Adipocyte (in vitro differentiated cells): ENCODE data around the gene WASL.
"Not testable (repeated sequence)": the region's sequence is repeated elsewhere in the genome, so short reads cannot be mapped to it uniquely, and the experiment has no call there.

ENCODE experiments used
- DNase-seq: peaks from one replicate; pipeline ENCODE4 v3.0.0-alpha.2; 2015; ENCODE audit warnings: low read depth
- H3K27me3 ChIP-seq: replicated peaks from 2 replicates; pipeline ENCODE4 v1.7.0; 2013; ENCODE audit warnings: mild to moderate bottlenecking, low read length, moderate library complexity; ENCODE audit not compliant: control insufficient read depth, insufficient read depth
- H3K36me3 ChIP-seq: 2 replicates; pipeline ENCODE4 v1.7.0; 2013; ENCODE audit warnings: low read length, mild to moderate bottlenecking, moderate library complexity; ENCODE audit not compliant: control insufficient read depth, insufficient read depth, severe bottlenecking
- H3K4me1 ChIP-seq: 2 replicates; pipeline ENCODE4 v1.7.0; 2013; ENCODE audit warnings: mild to moderate bottlenecking, low read length, moderate library complexity; ENCODE audit not compliant: control insufficient read depth, insufficient read depth
- H3K4me3 ChIP-seq: 2 replicates; pipeline ENCODE4 v1.7.0; 2013; ENCODE audit warnings: mild to moderate bottlenecking, low read length, moderate library complexity
- H3K9ac ChIP-seq: 2 replicates; pipeline ENCODE4 v1.7.0; 2013; ENCODE audit warnings: mild to moderate bottlenecking, low read length, moderate library complexity
- H3K9me3 ChIP-seq: 2 replicates; pipeline ENCODE4 v1.7.0; 2013; ENCODE audit warnings: mild to moderate bottlenecking, low read length, moderate library complexity; ENCODE audit not compliant: control insufficient read depth

The WASL gene

DNA sequence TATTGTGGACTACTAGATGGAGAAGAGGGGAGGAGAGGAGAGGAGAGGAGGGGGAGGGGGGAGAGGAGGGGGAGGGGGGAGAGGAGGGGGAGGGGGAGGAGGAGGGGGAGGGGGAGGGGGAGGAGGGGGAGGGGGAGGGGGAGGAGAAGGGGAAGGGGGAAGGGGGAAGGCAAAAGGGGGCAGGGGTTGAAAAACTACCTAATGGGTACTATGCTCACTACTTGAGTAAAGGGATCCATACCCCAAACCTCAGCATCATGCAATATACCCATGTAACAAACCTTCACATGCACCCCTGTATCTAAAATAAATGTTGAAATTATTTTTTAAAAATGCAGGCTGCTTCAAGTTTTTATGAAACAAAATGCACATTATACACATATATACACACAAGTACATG lies 108.2 kb downstream of the WASL start:
- no peaks in the 10 kb centered on the region for H3K36me3 ChIP-seq
- no peak overlapping the region for H3K9ac ChIP-seq
- H3K4me1 ChIP-seq, result peaks cover 31% of the 10 kb centered on the region
- no peaks in the 10 kb centered on the region for H3K9me3 ChIP-seq
- H3K4me3 ChIP-seq, result no peak overlapping the region
- no peaks in the 10 kb centered on the region for H3K27me3 ChIP-seq
- DNase-seq, result no peak

DNA sequence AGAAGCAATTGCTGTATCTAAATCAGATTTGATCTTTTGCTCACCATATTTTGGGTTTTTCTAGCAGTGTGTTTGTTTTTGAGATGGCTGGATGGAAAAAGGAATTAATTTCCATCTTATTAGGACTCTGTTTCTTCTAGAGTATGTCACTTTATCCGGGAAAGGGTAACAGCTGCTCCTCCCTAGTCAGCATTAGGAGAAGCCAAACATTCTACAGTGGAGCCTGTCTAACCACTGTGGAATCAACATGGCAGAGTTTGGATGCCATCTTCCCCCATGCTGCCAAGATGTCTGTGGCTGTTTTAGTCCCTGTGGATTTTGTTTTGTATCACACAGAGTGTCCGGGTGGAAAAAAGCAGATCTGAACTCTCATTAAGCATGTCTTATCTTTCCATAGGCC lies 109.2 kb downstream of the WASL start:
- Histone ChIP-seq H3K9ac (no peak overlapping the region), H3K9me3 (no peaks in the 10 kb centered on the region), H3K36me3 (no peaks in the 10 kb centered on the region), H3K27me3 (no peaks in the 10 kb centered on the region), H3K4me1 (peaks cover 23% of the 10 kb centered on the region), H3K4me3 (no peak overlapping the region)
- DNase-seq, result no peak

DNA sequence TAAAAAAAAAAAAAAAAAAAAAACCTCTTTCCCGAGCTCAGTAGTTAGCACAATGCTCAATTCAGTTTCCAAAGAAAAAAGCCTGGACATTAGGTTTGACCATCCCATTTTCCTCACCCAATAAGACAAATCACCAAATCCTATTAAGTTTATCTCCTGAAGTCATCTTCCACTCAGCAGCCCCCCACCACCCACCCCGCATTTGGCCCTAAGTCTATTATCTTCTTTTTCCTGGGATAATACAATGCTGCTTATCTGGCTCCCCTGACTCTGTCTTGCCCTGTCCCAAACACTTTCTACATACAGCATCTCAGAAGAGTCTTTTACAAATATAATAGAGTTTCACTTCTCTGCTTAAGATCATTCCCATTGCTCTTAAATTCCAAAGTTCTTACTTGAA lies 110.9 kb downstream of the WASL start:
- Histone ChIP-seq H3K36me3 (no peaks in the 10 kb centered on the region), H3K4me1 (peaks cover 7% of the 10 kb centered on the region), H3K9ac (no peak overlapping the region), H3K9me3 (no peaks in the 10 kb centered on the region), H3K27me3 (no peaks in the 10 kb centered on the region), H3K4me3 (no peak overlapping the region)
- DNase-seq, result no peak

DNA sequence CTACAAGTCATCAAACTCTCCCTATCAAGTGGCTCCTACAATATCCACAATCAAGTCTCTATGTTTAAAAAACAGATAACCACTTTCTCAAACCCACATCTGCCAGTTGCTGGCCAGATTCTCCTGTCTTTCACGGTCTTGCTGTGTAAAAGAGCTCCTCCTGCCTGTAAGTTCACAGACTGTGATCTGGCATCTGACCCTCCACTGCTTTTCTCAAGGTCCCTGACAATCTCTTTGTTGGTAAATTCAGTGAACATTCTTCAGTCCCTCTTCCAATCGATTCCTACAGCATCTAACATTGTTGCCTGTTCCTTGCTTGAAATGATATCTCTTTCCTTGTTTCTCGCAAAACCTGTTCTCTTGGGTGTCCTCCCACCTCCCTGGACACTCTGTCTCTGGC lies 111.6 kb downstream of the WASL start:
- Histone ChIP-seq H3K9ac (no peak overlapping the region), H3K4me3 (no peak overlapping the region), H3K4me1 (peaks cover 5% of the 10 kb centered on the region), H3K9me3 (no peaks in the 10 kb centered on the region), H3K36me3 (no peaks in the 10 kb centered on the region), H3K27me3 (no peaks in the 10 kb centered on the region)
- DNase-seq, result no peak

DNA sequence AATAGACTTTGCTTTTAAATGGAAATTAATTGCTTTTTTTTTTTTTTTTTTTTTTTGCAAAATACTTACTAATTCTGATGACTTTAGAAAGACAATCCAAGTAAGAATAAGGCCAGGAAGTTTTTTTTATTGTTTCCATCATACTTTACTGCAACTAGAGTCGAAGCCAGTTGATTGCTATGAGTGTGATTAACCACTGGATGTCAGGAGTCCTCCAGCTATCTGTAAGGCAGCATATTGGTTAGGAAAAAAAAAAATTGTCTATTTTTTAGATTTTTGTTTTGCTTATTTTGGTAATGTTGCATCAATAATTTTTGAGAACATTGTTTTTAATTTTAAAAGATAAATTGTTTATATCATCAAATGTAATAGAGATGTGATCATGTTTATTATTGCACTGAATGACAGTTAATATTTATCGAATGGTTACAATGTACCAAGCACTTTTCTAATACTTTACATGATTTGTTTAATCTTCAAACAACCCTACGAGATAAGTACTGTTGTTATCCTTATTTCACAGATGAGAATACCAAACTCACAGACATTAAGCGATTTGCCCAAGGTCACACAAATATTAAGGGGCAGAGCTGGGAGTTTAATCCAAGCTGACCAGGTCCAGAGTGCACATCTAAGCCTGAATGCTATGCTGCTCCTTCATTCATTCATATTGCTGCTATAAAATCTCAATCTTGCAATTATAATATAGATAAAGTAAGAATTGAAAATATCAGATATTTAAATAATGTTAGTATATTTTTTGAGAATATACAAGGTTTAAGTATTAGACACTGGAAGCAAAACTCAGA lies 113.0 kb downstream of the WASL start:
- H3K4me1 ChIP-seq, result no peaks in the 10 kb centered on the region
- no peaks in the 10 kb centered on the region for H3K9me3 ChIP-seq
- no peak overlapping the region for H3K9ac ChIP-seq
- no peaks in the 10 kb centered on the region for H3K27me3 ChIP-seq
- H3K4me3 ChIP-seq, result no peak overlapping the region
- DNase-seq, result peak; percentile 75
- H3K36me3 ChIP-seq, result no peaks in the 10 kb centered on the region

DNA sequence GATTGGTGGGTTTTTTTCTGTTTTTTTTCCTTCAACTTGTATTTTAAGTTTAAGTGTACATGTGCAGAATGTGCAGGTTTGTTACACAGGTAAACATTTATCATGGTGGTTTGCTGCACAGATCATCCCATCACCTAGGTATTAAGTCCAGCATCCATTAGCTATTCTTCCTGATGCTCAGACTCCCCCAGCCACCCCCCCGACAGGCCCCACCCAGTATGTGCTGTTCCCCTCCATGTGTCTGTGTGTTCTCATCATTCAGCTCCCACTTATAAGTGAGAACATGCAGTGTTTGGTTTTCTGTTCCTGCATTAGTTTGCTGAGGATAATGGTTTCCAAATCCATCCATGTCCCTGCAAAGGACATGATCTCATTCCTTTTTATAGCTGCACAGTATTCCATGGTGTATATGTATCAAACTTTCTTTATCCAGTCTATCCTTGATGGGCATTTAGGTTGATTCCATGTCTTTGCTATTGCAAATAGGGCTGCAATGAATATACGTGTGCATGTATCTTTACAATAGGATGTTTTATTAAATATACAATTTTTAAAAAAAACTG lies 114.7 kb downstream of the WASL start:
- DNase-seq, H3K27me3 ChIP-seq, H3K9ac ChIP-seq, H3K4me1 ChIP-seq, H3K36me3 ChIP-seq, H3K4me3 ChIP-seq, H3K9me3 ChIP-seq: not testable (repeated sequence)

DNA sequence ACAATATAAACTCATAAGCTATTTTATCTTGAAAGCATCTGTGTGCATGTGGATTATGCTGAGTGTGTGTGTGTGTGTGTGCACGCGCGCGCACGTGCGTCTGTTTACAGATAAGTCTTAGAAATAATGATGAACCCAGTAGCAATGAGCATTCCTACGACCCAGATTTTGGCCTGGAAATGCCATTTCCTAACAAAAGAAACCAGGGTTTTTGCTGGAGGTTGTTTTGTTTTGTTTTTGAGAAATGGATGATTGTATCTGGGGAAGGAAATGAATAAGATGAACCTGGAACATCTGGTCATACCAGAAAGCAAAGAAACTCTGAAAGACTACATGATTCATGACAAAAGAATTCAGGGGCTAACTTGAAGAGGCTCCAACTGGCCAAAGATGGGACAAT lies 115.2 kb downstream of the WASL start:
- peak; percentile 66 for DNase-seq
- Histone ChIP-seq H3K36me3 (no peaks in the 10 kb centered on the region), H3K9me3 (no peaks in the 10 kb centered on the region), H3K4me1 (no peaks in the 10 kb centered on the region), H3K9ac (no peak overlapping the region), H3K27me3 (no peaks in the 10 kb centered on the region), H3K4me3 (no peak overlapping the region)

DNA sequence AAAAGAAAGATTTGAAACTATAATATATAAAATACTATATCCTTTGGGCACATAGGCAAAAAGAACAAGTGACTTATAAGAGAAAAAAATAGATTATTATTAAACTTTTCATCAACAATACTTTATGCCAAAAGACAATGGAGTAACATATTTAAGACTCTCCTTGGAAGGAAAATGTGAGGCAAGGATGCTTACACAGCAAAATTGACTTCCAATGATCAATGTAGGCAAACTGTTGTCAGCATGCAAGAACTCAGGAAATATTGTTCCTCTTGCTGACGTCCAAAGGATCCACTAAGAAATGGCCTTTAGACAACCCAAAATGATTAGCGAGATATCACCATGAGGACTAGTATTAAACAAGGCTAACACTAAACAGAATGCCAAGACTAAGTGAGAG lies 116.0 kb downstream of the WASL start:
- Histone ChIP-seq H3K4me1 (no peaks in the 10 kb centered on the region), H3K9me3 (no peaks in the 10 kb centered on the region), H3K27me3 (no peaks in the 10 kb centered on the region), H3K36me3 (no peaks in the 10 kb centered on the region), H3K4me3 (no peak overlapping the region), H3K9ac (no peak overlapping the region)
- DNase-seq, result no peak
